Fibroblast of lung (primary cell): ENCODE results near the gene IFTAP.

Experiments used
- EZH2 ChIP-seq: IDR thresholded peaks from 2 replicates; pipeline ENCODE4 v1.5.1; 2012; ENCODE audit warnings: low read length, control low read depth, mild to moderate bottlenecking; ENCODE audit errors: missing control alignments
- TF ChIP-seq, protein P1 (sequence below), 2 donors: IDR thresholded peaks in 1 of 2; conservative IDR thresholded peaks in 1 of 2; 1 replicate in 1 of 2; 2 replicates in 1 of 2; pipeline ENCODE4 v1.5.1; 2011 to 2012; ENCODE audit warnings: low read length in 2 of 2, control low read depth in 1 of 2, inconsistent platforms in 1 of 2, low read depth in 1 of 2, mild to moderate bottlenecking in 1 of 2

- TF ChIP-seq, protein P1, sequence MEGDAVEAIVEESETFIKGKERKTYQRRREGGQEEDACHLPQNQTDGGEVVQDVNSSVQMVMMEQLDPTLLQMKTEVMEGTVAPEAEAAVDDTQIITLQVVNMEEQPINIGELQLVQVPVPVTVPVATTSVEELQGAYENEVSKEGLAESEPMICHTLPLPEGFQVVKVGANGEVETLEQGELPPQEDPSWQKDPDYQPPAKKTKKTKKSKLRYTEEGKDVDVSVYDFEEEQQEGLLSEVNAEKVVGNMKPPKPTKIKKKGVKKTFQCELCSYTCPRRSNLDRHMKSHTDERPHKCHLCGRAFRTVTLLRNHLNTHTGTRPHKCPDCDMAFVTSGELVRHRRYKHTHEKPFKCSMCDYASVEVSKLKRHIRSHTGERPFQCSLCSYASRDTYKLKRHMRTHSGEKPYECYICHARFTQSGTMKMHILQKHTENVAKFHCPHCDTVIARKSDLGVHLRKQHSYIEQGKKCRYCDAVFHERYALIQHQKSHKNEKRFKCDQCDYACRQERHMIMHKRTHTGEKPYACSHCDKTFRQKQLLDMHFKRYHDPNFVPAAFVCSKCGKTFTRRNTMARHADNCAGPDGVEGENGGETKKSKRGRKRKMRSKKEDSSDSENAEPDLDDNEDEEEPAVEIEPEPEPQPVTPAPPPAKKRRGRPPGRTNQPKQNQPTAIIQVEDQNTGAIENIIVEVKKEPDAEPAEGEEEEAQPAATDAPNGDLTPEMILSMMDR (conservative IDR thresholded peaks at IDR 0.05 in 1 of 2, IDR thresholded peaks at IDR 0.05 in 1 of 2; ENCODE audit: low read depth in 1 of 2, low read length in 2 of 2) = no peak
- no peak for TF ChIP-seq EZH2
Measured at GRCh38 chr11:36700246-36700645, 105.9 kb downstream of the IFTAP start.
